ENCODE measurements around the gene STX1B.

Gene STX1B

GRCh38 chr16:30996985-30997724, 13.3 kb downstream of the STX1B start:
- in situ Hi-C loops (cut with MboI; ENCODE audit: low sequenced_read_pairs), result no loop called here

- in situ Hi-C loops (cut with MboI; ENCODE audit: low sequenced_read_pairs), result no loop called here
These were observed 14.0 kb downstream of the STX1B start for GRCh38 chr16:30996324-30996984.

- in situ Hi-C loops (cut with MboI; ENCODE audit: low sequenced_read_pairs), result no loop called here
These were observed 14.5 kb downstream of the STX1B start for GRCh38 chr16:30995927-30996323.

- in situ Hi-C loops (cut with MboI; ENCODE audit: low sequenced_read_pairs), result no loop called here
These were observed 17.3 kb downstream of the STX1B start for GRCh38 chr16:30992931-30993816.

- in situ Hi-C loops (cut with MboI; ENCODE audit: low sequenced_read_pairs), result no loop called here
These were observed 18.1 kb downstream of the STX1B start for GRCh38 chr16:30992276-30992780.

GRCh38 chr16:30991052-30991451, 19.4 kb downstream of the STX1B start:
- in situ Hi-C loops (cut with MboI; ENCODE audit: low sequenced_read_pairs), result no loop called here

- in situ Hi-C loops (cut with MboI; ENCODE audit: low sequenced_read_pairs), result no loop called here
These were observed 20.3 kb downstream of the STX1B start for GRCh38 chr16:30990105-30990504.

GRCh38 chr16:30989469-30990047, 20.9 kb downstream of the STX1B start:
- in situ Hi-C loops (cut with MboI; ENCODE audit: low sequenced_read_pairs), result no loop called here

GRCh38 chr16:30987581-30988190, 22.8 kb downstream of the STX1B start:
- in situ Hi-C loops (cut with MboI; ENCODE audit: low sequenced_read_pairs), result no loop called here

- in situ Hi-C loops (cut with MboI; ENCODE audit: low sequenced_read_pairs), result no loop called here
These were observed 24.1 kb downstream of the STX1B start for GRCh38 chr16:30986129-30986991.

- in situ Hi-C loops (cut with MboI; ENCODE audit: low sequenced_read_pairs), result no loop called here
These were observed 24.9 kb downstream of the STX1B start for GRCh38 chr16:30985401-30986128.

- in situ Hi-C loops (cut with MboI; ENCODE audit: low sequenced_read_pairs), result no loop called here
These were observed 25.6 kb downstream of the STX1B start, which contains the start of gene HSD3B7 for GRCh38 chr16:30984669-30985400. HSD3B7 (plus strand) TSS chr16:30985207; CDS start chr16:30985659, 452 bp downstream.

- in situ Hi-C loops (cut with MboI; ENCODE audit: low sequenced_read_pairs), result no loop called here
These were observed 26.4 kb downstream of the STX1B start for GRCh38 chr16:30983898-30984610.

- in situ Hi-C loops (cut with MboI; ENCODE audit: low sequenced_read_pairs), result no loop called here
These were observed 27.0 kb downstream of the STX1B start for GRCh38 chr16:30983289-30983889.

GRCh38 chr16:30982548-30983288, 27.7 kb downstream of the STX1B start:
- in situ Hi-C loops (cut with MboI; ENCODE audit: low sequenced_read_pairs), result no loop called here

GRCh38 chr16:30980959-30981358, 29.5 kb downstream of the STX1B start:
- in situ Hi-C loops (cut with MboI; ENCODE audit: low sequenced_read_pairs), result no loop called here
